Measurements from ENCODE around the gene FOXS1.

Gene FOXS1

GRCh38 chr20:31801508-31801907 lies 43.9 kb downstream of the FOXS1 start:
- H3K36me3 ChIP-seq (ENCODE audit: insufficient read depth, low read length), result peaks cover 98% of the 10 kb centered on the region
- no peak for ATAC-seq (ENCODE audit: insufficient read depth, low read depth)
- H3K4me1 ChIP-seq (ENCODE audit: insufficient read depth, low read length), result no peaks in the 10 kb centered on the region
- DNase-seq, result no peak
- H3K79me2 ChIP-seq (ENCODE audit: insufficient read depth, low read length), result peaks cover 2% of the 10 kb centered on the region; the same call in 1 of the 2 replicates
- TF ChIP-seq CTCF (IDR thresholded peaks at IDR 0.05; ENCODE audit: borderline replicate concordance, extremely low read depth, low read length, poor library complexity, severe bottlenecking), result no peak
- TF ChIP-seq EZH2 (IDR thresholded peaks at IDR 0.05; ENCODE audit: borderline replicate concordance, low read depth, low read length, severe bottlenecking), result no peak
- no peak overlapping the region for H3K9ac ChIP-seq (ENCODE audit: low read depth, low read length)
- H3K9me3 ChIP-seq (ENCODE audit: insufficient read depth, low read length, severe bottlenecking), result no peaks in the 10 kb centered on the region
- H3K4me3 ChIP-seq (ENCODE audit: low read depth in 1 of 2, low read length in 2 of 2), result no peak overlapping the region
- H3K27ac ChIP-seq (ENCODE audit: low read length), result no peak overlapping the region
- peaks cover 3% of the 10 kb centered on the region; the same call in 1 of the 2 replicates for H4K20me1 ChIP-seq (ENCODE audit: insufficient read depth, low read length)
- H3K27me3 ChIP-seq (ENCODE audit: insufficient read depth, low read length, poor library complexity), result no peaks in the 10 kb centered on the region
- no peak overlapping the region for H2AFZ ChIP-seq (ENCODE audit: low read depth, low read length)
- H3K4me2 ChIP-seq (ENCODE audit: insufficient read depth, low read length), result no peak overlapping the region

- Histone ChIP-seq H3K9ac (ENCODE audit: low read depth, low read length) (no peak overlapping the region), H3K4me3 (ENCODE audit: low read depth in 1 of 2, low read length in 2 of 2) (no peak overlapping the region), H2AFZ (ENCODE audit: low read depth, low read length) (no peak overlapping the region), H3K9me3 (ENCODE audit: insufficient read depth, low read length, severe bottlenecking) (no peaks in the 10 kb centered on the region), H3K36me3 (ENCODE audit: insufficient read depth, low read length) (peaks cover 98% of the 10 kb centered on the region), H3K27me3 (ENCODE audit: insufficient read depth, low read length, poor library complexity) (no peaks in the 10 kb centered on the region), H3K4me1 (ENCODE audit: insufficient read depth, low read length) (no peaks in the 10 kb centered on the region), H3K4me2 (ENCODE audit: insufficient read depth, low read length) (no peak overlapping the region), H4K20me1 (ENCODE audit: insufficient read depth, low read length) (peaks cover 3% of the 10 kb centered on the region; the same call in 1 of the 2 replicates), H3K27ac (ENCODE audit: low read length) (no peak overlapping the region), H3K79me2 (ENCODE audit: insufficient read depth, low read length) (peaks cover 7% of the 10 kb centered on the region; the same call in 1 of the 2 replicates)
- no peak for ATAC-seq (ENCODE audit: insufficient read depth, low read depth)
- no peak for DNase-seq
- TF ChIP-seq EZH2 (IDR thresholded peaks at IDR 0.05; ENCODE audit: borderline replicate concordance, low read depth, low read length, severe bottlenecking), result no peak
- TF ChIP-seq CTCF (IDR thresholded peaks at IDR 0.05; ENCODE audit: borderline replicate concordance, extremely low read depth, low read length, poor library complexity, severe bottlenecking), result no peak
Measured at GRCh38 chr20:31797364-31797763, 48.0 kb downstream of the FOXS1 start.
